ENCODE measurements around the gene OSGIN1.

OSGIN1 gene

GRCh38 chr16:83971165-83972130 lies 18.4 kb downstream of the OSGIN1 start:
- DNase-seq (ENCODE audit: low read depth in 3 of 3), result no peak

- no peak for DNase-seq (ENCODE audit: low read depth in 3 of 3)
Measured at GRCh38 chr16:83972256-83973008, 19.4 kb downstream of the OSGIN1 start.

- no peak for DNase-seq (ENCODE audit: low read depth in 3 of 3)
Measured at GRCh38 chr16:83973077-83973476, 20.0 kb downstream of the OSGIN1 start.

GRCh38 chr16:83973581-83974385 lies 20.7 kb downstream of the OSGIN1 start:
- DNase-seq (ENCODE audit: low read depth in 3 of 3), result no peak

- no peak for DNase-seq (ENCODE audit: low read depth in 3 of 3)
Measured at GRCh38 chr16:83974475-83974874, 21.4 kb downstream of the OSGIN1 start.

- no peak for DNase-seq (ENCODE audit: low read depth in 3 of 3)
Measured at GRCh38 chr16:83975590-83976260, 22.7 kb downstream of the OSGIN1 start.

- DNase-seq (ENCODE audit: low read depth in 3 of 3), result no peak
Measured at GRCh38 chr16:83977056-83977815, 24.2 kb downstream of the OSGIN1 start.

GRCh38 chr16:83978401-83978904 lies 25.4 kb downstream of the OSGIN1 start:
- DNase-seq (ENCODE audit: low read depth in 3 of 3), result no peak

GRCh38 chr16:83979441-83979840 lies 26.4 kb downstream of the OSGIN1 start:
- DNase-seq (ENCODE audit: low read depth in 3 of 3), result no peak

- DNase-seq (ENCODE audit: low read depth in 3 of 3), result no peak
Measured at GRCh38 chr16:83980794-83981193, 27.8 kb downstream of the OSGIN1 start.

- DNase-seq (ENCODE audit: low read depth in 3 of 3), result no peak
Measured at GRCh38 chr16:83981799-83982198, 28.8 kb downstream of the OSGIN1 start.

GRCh38 chr16:83983491-83983890 lies 30.5 kb downstream of the OSGIN1 start:
- DNase-seq (ENCODE audit: low read depth in 3 of 3), result no peak

- DNase-seq (ENCODE audit: low read depth in 3 of 3), result no peak
Measured at GRCh38 chr16:83989300-83989699, 36.3 kb downstream of the OSGIN1 start.

- no peak for DNase-seq (ENCODE audit: low read depth in 3 of 3)
Measured at GRCh38 chr16:83990492-83990891, 37.5 kb downstream of the OSGIN1 start.

GRCh38 chr16:83992624-83993023 lies 39.6 kb downstream of the OSGIN1 start:
- DNase-seq (ENCODE audit: low read depth in 3 of 3), result no peak

GRCh38 chr16:83994087-83994486 lies 41.0 kb downstream of the OSGIN1 start:
- no peak for DNase-seq (ENCODE audit: low read depth in 3 of 3)

GRCh38 chr16:83994703-83995102 lies 41.7 kb downstream of the OSGIN1 start:
- DNase-seq (ENCODE audit: low read depth in 3 of 3), result no peak

GRCh38 chr16:83995754-83996153 lies 42.7 kb downstream of the OSGIN1 start:
- no peak for DNase-seq (ENCODE audit: low read depth in 3 of 3)

- no peak for DNase-seq (ENCODE audit: low read depth in 3 of 3)
Measured at GRCh38 chr16:83996481-83997252, 43.6 kb downstream of the OSGIN1 start.

GRCh38 chr16:83998091-83998490 lies 45.1 kb downstream of the OSGIN1 start:
- no peak for DNase-seq (ENCODE audit: low read depth in 3 of 3)

All from stimulated activated CD4-positive, alpha-beta T cell treated with anti-CD3 and anti-CD28 coated beads, TNF-alpha, amount 100 ng/mL, for 48 hours (primary cell).